Stimulated activated naive B cell treated with anti-CD40 and anti-IgM and Interleukin-4, amounts not matched to agents 10 μg/mL and 1 μg/mL and 100 μg/mL, for 72 hours (primary cell): ENCODE data around the gene CRYGS.
"Not testable (repeated sequence)": the region's sequence is repeated elsewhere in the genome, so short reads cannot be mapped to it uniquely, and the experiment has no call there.

Experiments
- ATAC-seq, 2 donors: fragments of 150-1000 bp; cut with Tn5 transposase; replicated peaks; 2 replicates each; pipeline ENCODE4 v1.10.0; 2021; ENCODE audit warnings: moderate library complexity in 1 of 2
- DNase-seq: peaks from one replicate; pipeline ENCODE4 v3.0.0; 2021
- H3K27ac Mint-ChIP-seq: one replicate; pipeline ENCODE4 v1.8.0; 2022; ENCODE audit warnings: mild to moderate bottlenecking, mixed read lengths
- H3K27me3 Mint-ChIP-seq, 2 donors: one replicate each; pipeline ENCODE4 v1.8.0; 2022; ENCODE audit warnings: mixed read lengths in 2 of 2
- H3K36me3 Mint-ChIP-seq, 2 donors: one replicate each; pipeline ENCODE4 v1.8.0; 2022; ENCODE audit warnings: mixed read lengths in 2 of 2, mild to moderate bottlenecking in 1 of 2
- H3K4me1 Mint-ChIP-seq, 2 donors: one replicate each; pipeline ENCODE4 v1.8.0; 2022; ENCODE audit warnings: mixed read lengths in 2 of 2, mild to moderate bottlenecking in 1 of 2
- H3K4me3 Mint-ChIP-seq, 2 donors: one replicate each; pipeline ENCODE4 v1.8.0; 2022; ENCODE audit warnings: mild to moderate bottlenecking in 2 of 2, mixed read lengths in 2 of 2, moderate library complexity in 1 of 2
- H3K9me3 Mint-ChIP-seq, 2 donors: one replicate each; pipeline ENCODE4 v1.8.0; 2022; ENCODE audit warnings: mixed read lengths in 2 of 2, mild to moderate bottlenecking in 1 of 2

The CRYGS gene

DNA sequence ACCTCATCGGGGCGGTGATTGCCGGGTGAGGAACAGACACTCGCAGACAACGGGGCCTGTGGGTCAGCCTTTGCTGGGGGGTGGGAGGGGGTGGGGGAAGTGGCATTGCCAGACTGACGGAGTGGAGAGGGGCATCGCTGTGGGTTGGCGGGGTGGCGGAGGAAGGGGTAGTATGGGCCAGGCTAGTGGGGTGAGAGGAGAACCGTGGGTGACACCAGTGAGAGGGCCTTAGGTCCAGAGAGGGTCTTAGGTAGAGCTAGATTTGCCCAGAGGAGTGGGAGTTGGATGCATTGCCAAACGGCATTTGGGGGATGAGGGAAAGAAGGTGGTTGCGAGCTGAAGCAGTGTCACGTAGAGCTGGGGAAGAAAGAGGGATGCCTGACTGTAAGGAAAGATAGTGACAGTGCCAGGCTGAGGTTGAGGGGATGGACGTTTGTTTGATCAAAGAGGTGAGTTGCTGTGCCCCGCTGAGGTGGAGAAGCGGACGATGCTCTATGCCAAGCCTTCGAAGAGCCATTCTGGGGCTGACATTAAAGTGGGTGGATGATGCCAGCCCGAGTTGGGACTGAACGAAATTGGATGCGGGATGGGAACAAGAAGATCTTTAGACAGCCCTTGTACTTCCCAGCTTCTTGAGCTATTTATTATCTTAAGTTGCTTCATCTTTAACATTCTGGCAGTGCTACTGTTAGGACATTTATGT lies 26.9 kb upstream of the CRYGS start:
- H3K9me3 Mint-ChIP-seq, result no peaks in the 10 kb centered on the region
- peaks cover 21 to 41% of the 10 kb centered on the region in 2 donors for H3K4me1 Mint-ChIP-seq
- peak overlapping the region; percentile 97 to 99 for H3K4me3 Mint-ChIP-seq
- H3K27me3 Mint-ChIP-seq, result no peaks in the 10 kb centered on the region
- ATAC-seq (no peak), DNase-seq (no peak)
- H3K27ac Mint-ChIP-seq, result peak overlapping the region; percentile 99
- peaks cover 10 to 17% of the 10 kb centered on the region in 2 donors for H3K36me3 Mint-ChIP-seq

DNA sequence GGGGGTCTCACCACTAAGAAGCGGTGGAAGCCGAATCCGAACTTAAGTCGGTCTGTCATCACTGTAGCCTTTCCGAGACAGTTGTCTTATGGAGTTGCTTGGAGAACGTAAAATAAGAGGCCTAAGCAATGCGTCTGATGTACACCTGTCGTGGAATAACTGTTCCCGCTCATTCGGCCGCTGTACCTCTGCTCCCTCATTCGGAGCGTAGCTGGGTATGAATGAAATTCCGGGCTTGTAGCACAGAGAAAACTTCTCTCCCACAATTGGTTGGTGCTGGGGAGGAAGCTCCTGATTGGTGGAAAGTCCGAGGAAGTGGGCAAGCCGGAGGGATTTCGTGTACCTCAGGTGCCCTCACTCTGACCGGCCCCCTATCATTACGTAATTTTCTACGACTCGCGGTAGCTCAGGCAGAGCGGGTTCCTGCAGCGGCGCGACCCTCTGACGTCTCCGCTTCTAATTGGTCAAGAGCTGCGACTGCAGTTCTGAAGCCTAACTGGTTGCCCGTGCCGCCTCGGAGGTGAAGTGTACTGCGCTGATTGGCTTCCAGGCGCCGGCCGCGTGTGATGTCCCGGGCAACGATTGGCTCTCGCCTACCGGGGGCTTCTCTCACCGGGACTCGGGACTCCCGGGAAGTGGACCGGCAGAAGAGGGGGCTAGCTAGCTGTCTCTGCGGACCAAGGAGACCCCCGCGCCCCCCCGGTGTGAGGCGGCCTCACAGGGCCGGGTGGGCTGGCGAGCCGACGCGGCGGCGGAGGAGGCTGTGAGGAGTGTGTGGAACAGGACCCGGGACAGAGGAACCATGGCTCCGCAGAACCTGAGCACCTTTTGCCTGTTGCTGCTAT lies 26.1 kb upstream of the CRYGS start, which contains the start of gene DNAJB11:
Gene DNAJB11, plus strand, starts transcription at position 625 of the 845 bp plus-strand sequence. Its CDS starts 178 bp downstream, at position 803.
- Mint-ChIP-seq H3K9me3 (no peaks in the 10 kb centered on the region), H3K4me3 (peak within 1 kb of the TSS; percentile 97 to 99), H3K27ac (peak within 1 kb of the TSS; percentile 99), H3K4me1 (peaks cover 22 to 42% of the 10 kb centered on the region in 2 donors), H3K36me3 (peaks cover 4 to 10% of the 10 kb centered on the region in 2 donors), H3K27me3 (no peaks in the 10 kb centered on the region)
- ATAC-seq (peak; percentile 86 to 91), DNase-seq (peak; percentile 98)

DNA sequence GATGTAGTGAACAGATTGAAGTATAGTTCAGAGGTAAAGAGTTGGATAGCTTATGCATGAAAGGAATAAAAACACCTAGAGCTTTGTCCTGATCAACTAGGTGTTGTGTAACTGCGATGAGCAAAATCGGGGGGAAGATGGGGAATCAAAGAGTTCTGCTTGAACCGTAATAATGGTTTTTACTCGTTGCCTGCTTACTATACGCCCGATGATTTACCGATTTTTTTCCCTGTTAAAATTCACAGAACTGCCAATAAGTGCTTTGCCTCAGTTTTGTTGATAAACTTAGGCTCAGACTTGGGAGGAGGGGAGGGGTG lies 25.6 kb upstream of the CRYGS start:
- no peaks in the 10 kb centered on the region for H3K9me3 Mint-ChIP-seq
- H3K4me3 Mint-ChIP-seq, result peak overlapping the region; percentile 97 to 99
- peaks cover 4 to 9% of the 10 kb centered on the region in 2 donors for H3K36me3 Mint-ChIP-seq
- H3K27me3 Mint-ChIP-seq, result no peaks in the 10 kb centered on the region
- ATAC-seq, result no peak
- H3K4me1 Mint-ChIP-seq, result peaks cover 22 to 41% of the 10 kb centered on the region in 2 donors
- H3K27ac Mint-ChIP-seq, result peak overlapping the region; percentile 99
- DNase-seq, result no peak

- Mint-ChIP-seq H3K4me1 (peaks cover 22 to 38% of the 10 kb centered on the region in 2 donors), H3K27ac (peak overlapping the region; percentile 99)
These were observed 25.2 kb upstream of the CRYGS start for GRCh38 chr3:186569361-186569760.

GRCh38 chr3:186567072-186567921 lies 23.1 kb upstream of the CRYGS start, which contains the start of gene TBCCD1:
Gene TBCCD1, minus strand, starts transcription at chr3:186567339. Its CDS starts 3,010 bp downstream, at chr3:186564329.
- ATAC-seq (peak; percentile 57 to 65), DNase-seq (peak; percentile 95)
- Mint-ChIP-seq H3K36me3 (peaks cover 9 to 15% of the 10 kb centered on the region in 2 donors), H3K27me3 (no peaks in the 10 kb centered on the region), H3K4me1 (peaks cover 25 to 34% of the 10 kb centered on the region in 2 donors), H3K27ac (peak within 1 kb of the TSS; percentile 93), H3K9me3 (no peaks in the 10 kb centered on the region), H3K4me3 (peak within 1 kb of the TSS; percentile 84 to 90)

More at GRCh38 chr3:186569361-186569760, 25.2 kb upstream of the CRYGS start:
- DNase-seq, ATAC-seq, H3K36me3 Mint-ChIP-seq, H3K27me3 Mint-ChIP-seq, H3K9me3 Mint-ChIP-seq: not testable (repeated sequence)
- H3K4me3 Mint-ChIP-seq, result peak overlapping the region; percentile 97 to 99

DNA sequence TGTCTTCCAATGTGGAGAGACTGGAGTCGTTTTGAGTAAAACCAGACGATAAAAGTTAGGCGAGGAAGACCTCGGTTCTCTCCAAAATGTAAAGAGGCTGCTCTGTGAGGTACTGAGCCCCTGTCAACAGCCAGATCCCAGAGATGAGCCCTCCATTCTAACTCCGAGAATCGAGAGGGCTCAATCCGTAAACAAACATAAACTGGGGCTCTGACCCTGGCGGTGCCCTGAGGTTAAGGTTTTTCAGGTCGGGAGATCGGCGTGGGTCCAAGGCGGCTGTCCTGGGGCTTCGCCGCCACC lies 22.5 kb upstream of the CRYGS start:
- H3K4me1 Mint-ChIP-seq, result peaks cover 27 to 39% of the 10 kb centered on the region in 2 donors
- ATAC-seq (peak in 1 of 2 donors; percentile 1), DNase-seq (no peak)
- H3K4me3 Mint-ChIP-seq, result peak overlapping the region; percentile 84 to 90
- no peaks in the 10 kb centered on the region for H3K9me3 Mint-ChIP-seq
- no peaks in the 10 kb centered on the region for H3K27me3 Mint-ChIP-seq
- H3K27ac Mint-ChIP-seq, result peak overlapping the region; percentile 93
- peaks cover 15 to 21% of the 10 kb centered on the region in 2 donors for H3K36me3 Mint-ChIP-seq

DNA sequence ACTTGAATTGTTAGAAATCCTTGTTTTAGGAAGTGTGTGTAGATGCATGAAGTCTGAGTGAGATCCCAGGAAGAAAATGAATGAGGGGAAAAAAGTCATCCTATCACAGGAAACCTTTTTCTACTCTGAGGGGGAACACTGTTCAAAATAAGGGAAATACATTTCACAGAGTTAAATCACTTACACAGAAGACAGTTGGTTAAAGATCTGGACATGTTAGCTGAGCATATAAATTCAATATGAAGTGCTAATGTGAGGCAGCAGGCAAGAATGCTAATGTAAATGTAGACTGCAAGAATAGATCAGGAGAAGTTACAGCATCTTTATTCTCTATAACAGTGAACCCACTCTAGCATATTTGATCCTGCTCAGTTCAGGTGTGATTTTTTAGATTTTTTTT lies 20.4 kb upstream of the CRYGS start:
- peak overlapping the region; percentile 49 for H3K27ac Mint-ChIP-seq
- DNase-seq (no peak), ATAC-seq (no peak)
- peaks cover 22 to 35% of the 10 kb centered on the region in 2 donors for H3K4me1 Mint-ChIP-seq
- no peak overlapping the region for H3K4me3 Mint-ChIP-seq
- peaks cover 20 to 33% of the 10 kb centered on the region in 2 donors for H3K36me3 Mint-ChIP-seq
- no peaks in the 10 kb centered on the region for H3K27me3 Mint-ChIP-seq
- no peaks in the 10 kb centered on the region for H3K9me3 Mint-ChIP-seq

DNA sequence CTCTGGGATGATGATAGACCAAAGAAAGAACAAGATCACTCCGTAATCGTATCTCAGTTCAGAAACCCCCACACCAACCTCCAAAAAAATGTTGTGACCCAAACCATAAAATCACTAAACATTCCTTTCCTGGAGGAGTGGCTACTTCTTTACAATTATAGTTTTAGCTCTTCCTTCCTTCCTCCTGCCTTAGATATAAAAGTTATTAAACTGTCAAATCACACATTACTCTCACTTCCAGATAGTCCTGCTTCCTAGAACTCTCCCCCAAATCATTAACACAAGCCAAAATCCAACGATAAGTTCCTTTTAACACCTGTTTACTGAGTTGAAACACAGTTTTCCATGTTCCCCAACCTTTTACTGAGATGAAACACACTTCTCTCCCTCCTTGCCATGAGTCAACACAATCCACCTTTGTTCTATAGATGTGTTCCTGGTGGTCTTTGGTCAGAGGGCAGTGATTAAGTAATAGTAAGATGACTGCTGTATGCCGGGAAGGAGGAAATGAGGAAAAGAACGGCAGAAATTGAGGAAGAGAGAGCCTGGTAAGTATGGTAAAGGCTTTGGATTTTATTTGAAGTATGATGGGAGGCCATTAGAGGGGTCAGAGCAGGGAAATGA lies 8.3 kb upstream of the CRYGS start:
- Mint-ChIP-seq H3K36me3 (peaks cover 32 to 52% of the 10 kb centered on the region in 2 donors), H3K27ac (no peak overlapping the region), H3K4me3 (no peak overlapping the region), H3K9me3 (no peaks in the 10 kb centered on the region), H3K27me3 (no peaks in the 10 kb centered on the region), H3K4me1 (no peaks in the 10 kb centered on the region)
- DNase-seq (no peak), ATAC-seq (no peak)

- Mint-ChIP-seq H3K4me1 (no peaks in the 10 kb centered on the region), H3K27me3 (no peaks in the 10 kb centered on the region), H3K36me3 (peaks cover 24 to 42% of the 10 kb centered on the region in 2 donors)
These were observed 7.2 kb upstream of the CRYGS start for GRCh38 chr3:186551387-186551786.

DNA sequence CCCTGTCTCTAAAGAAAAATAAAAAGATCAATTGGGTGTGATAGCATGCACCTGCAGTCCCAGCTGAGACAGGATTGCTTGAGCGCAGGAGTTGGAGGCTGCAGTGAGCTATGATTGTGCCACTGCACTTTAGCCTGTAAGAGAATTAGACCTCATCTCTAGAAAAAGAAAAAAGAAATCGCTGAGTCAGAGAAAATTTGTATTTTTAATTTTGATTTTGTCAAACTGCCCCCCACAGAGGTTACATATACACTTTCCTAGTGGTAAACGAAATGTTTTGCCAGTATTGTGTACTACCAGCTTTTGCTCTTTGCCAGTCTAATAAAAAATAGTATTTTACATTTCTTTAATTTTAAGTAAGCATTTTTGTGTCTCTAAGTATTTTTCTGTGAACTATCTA lies 5.3 kb upstream of the CRYGS start:
- no peaks in the 10 kb centered on the region for H3K27me3 Mint-ChIP-seq
- H3K36me3 Mint-ChIP-seq, result peaks cover 22 to 30% of the 10 kb centered on the region in 2 donors
- ATAC-seq, result no peak
- H3K27ac Mint-ChIP-seq, result no peak overlapping the region
- no peaks in the 10 kb centered on the region for H3K9me3 Mint-ChIP-seq
- no peak overlapping the region for H3K4me3 Mint-ChIP-seq
- no peak for DNase-seq
- no peaks in the 10 kb centered on the region for H3K4me1 Mint-ChIP-seq

More at GRCh38 chr3:186551387-186551786, 7.2 kb upstream of the CRYGS start:
- DNase-seq (no peak), ATAC-seq (no peak)
- H3K4me3 Mint-ChIP-seq, result no peak overlapping the region
- no peaks in the 10 kb centered on the region for H3K9me3 Mint-ChIP-seq
- no peak overlapping the region for H3K27ac Mint-ChIP-seq

- Mint-ChIP-seq H3K9me3 (no peaks in the 10 kb centered on the region), H3K4me1 (peaks cover 34 to 51% of the 10 kb centered on the region in 2 donors), H3K4me3 (no peak overlapping the region), H3K27me3 (no peaks in the 10 kb centered on the region), H3K36me3 (peaks cover 16 to 25% of the 10 kb centered on the region in 2 donors), H3K27ac (no peak overlapping the region)
- ATAC-seq (peak; percentile 5 to 7), DNase-seq (no peak)
These were observed 3.3 kb downstream of the CRYGS start for GRCh38 chr3:186540835-186541226.

GRCh38 chr3:186540221-186540834 lies 3.9 kb downstream of the CRYGS start:
- H3K9me3 Mint-ChIP-seq, result no peaks in the 10 kb centered on the region
- H3K36me3 Mint-ChIP-seq, result peaks cover 16 to 25% of the 10 kb centered on the region in 2 donors
- peak overlapping the region; percentile 33 for H3K27ac Mint-ChIP-seq
- peak; percentile 79 to 83 for ATAC-seq
- H3K27me3 Mint-ChIP-seq, result no peaks in the 10 kb centered on the region
- peak; percentile 74 for DNase-seq
- peaks cover 37 to 56% of the 10 kb centered on the region in 2 donors for H3K4me1 Mint-ChIP-seq
- H3K4me3 Mint-ChIP-seq, result peak overlapping the region; percentile 44 to 56

DNA sequence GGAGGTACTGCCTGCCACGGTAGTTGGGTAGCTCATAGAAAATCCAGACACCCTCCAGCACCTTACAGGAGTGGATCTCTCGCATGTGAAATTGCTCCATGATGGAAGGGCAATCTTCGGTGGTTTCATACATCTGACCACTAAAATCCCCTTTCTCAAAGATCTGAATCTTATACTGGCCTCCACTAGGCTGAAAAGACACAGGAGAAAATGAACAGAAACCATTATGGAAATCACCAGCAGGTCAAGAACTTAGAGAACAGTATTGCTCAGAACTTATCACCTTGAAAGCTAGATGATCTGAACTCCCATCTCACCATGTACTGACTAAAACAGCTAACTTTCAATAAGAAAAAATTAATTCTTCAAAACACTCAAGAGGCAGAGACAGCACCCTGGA lies 5.4 kb downstream of the CRYGS start:
- ATAC-seq (peak; percentile 6 to 13), DNase-seq (no peak)
- Mint-ChIP-seq H3K4me1 (peaks cover 49 to 71% of the 10 kb centered on the region in 2 donors), H3K27me3 (no peaks in the 10 kb centered on the region), H3K9me3 (no peaks in the 10 kb centered on the region), H3K4me3 (peak overlapping the region; percentile 6 to 21), H3K27ac (peak overlapping the region; percentile 38), H3K36me3 (peaks cover 9 to 21% of the 10 kb centered on the region in 2 donors)
